Dermis microvascular lymphatic vessel endothelial cell (primary cell): ENCODE data around the gene SNAP29. TPM values are rescaled to one million over a fixed set of nuclear protein-coding genes. Genes with fewer than 3 reads are reported as not detected.
"Not testable (repeated sequence)": the region's sequence is repeated elsewhere in the genome, so short reads cannot be mapped to it uniquely, and the experiment has no call there.

Experiments used
- DNase-seq, 2 donors: peaks; one replicate each; pipeline versions ENCODE4 v3.0.0 to v3.0.0-alpha.2; 2010; ENCODE audit warnings: low read depth in 2 of 2
- total RNA-seq: library from RNA; depleted of rRNA; stranded (reverse); fragments of >200 nt; gene quantifications from 2 replicates; pipeline ENCODE4 v1.2.1, GENCODE V29; 2014

Gene SNAP29
- total RNA-seq, 1 donor from 2014 or later = 6.9 TPM

DNA sequence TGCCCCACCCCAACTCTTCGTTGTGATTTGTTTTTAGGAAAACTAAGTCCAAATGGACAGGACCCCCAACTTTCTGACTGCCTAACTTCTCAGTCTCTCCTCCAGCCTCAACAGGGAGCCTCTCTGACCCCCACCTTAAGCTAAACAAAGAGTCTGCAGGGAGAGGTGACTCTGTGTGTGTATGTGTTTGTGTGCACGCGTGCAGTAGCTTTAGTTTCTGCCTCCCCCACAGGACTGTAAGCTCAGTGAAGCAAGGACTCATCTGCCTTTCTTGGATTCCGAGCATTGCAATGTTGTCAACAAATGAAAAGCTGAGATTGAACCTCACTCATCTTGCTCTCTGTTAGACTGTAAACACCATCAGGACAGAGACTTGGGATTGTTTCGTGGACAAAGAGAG is 7.9 kb downstream of the SNAP29 start:
- DNase-seq = no peak

- peak; percentile 24 to 69 for DNase-seq
Measured at GRCh38 chr22:20867179-20868024, 8.6 kb downstream of the SNAP29 start.

GRCh38 chr22:20868025-20868962 is 9.5 kb downstream of the SNAP29 start:
- no peak for DNase-seq

- no peak for DNase-seq
Measured at GRCh38 chr22:20869234-20869633, 10.4 kb downstream of the SNAP29 start.

DNA sequence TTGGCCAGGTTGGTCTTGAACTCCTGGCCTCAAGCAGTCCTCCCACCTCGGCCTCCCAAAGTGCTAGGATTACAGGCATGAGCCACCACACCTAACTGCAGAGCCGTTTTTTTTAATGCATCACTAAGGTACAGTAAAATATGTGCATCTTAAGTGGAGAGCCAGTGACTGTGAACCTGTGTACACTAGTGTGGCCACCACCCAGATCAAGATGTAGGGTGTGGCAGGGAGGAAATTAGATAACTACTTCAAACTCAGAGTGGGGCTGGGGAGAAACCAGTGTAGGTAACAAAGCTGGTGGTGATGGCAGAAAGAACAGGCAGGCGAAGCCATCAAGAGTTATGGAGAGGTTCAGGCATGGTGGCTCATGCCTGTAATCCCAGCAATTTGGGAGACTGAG is 14.4 kb downstream of the SNAP29 start:
- DNase-seq = no peak

DNA sequence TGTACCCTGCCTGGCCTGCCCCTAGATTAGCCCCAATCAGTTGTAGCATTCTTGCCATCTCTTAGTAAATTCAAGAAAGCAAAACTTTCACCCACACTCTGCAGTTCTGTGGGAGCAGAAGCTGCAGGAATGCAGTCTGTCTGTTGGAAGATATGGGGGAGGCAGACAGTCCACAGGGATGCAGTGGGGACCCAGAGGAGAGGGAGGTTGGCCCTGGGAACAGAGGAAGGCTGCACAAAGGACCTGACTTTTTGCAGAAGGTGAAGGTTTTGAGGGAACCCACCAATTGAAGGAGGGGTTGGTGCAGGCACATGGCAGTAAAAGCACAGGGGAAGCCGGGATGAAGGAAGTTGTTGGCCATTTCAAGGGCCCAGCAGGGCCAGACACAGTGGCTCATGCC is 16.5 kb downstream of the SNAP29 start:
- no peak for DNase-seq

DNA sequence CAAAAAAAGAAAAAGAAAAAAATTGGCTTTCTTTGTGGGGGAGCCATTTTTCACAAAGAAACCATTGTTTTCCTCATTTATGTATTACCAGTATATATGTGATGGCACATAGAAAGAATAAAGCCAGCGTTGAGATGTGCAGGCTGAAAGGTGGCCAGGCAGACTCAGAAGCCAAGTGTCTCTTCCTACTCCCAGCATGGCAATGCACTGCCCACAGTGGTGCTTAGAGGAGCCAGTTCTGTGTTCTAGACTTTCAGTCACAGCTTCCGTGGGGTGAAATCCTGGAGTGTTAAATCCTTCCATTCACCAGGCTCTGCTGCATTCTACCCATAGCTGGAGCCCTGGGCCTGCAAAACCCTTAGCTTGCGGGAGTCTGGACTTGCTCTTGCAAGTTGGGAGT is 18.9 kb downstream of the SNAP29 start:
- no peak for DNase-seq

- no peak for DNase-seq
Measured at GRCh38 chr22:20881231-20881630, 22.4 kb downstream of the SNAP29 start.

DNA sequence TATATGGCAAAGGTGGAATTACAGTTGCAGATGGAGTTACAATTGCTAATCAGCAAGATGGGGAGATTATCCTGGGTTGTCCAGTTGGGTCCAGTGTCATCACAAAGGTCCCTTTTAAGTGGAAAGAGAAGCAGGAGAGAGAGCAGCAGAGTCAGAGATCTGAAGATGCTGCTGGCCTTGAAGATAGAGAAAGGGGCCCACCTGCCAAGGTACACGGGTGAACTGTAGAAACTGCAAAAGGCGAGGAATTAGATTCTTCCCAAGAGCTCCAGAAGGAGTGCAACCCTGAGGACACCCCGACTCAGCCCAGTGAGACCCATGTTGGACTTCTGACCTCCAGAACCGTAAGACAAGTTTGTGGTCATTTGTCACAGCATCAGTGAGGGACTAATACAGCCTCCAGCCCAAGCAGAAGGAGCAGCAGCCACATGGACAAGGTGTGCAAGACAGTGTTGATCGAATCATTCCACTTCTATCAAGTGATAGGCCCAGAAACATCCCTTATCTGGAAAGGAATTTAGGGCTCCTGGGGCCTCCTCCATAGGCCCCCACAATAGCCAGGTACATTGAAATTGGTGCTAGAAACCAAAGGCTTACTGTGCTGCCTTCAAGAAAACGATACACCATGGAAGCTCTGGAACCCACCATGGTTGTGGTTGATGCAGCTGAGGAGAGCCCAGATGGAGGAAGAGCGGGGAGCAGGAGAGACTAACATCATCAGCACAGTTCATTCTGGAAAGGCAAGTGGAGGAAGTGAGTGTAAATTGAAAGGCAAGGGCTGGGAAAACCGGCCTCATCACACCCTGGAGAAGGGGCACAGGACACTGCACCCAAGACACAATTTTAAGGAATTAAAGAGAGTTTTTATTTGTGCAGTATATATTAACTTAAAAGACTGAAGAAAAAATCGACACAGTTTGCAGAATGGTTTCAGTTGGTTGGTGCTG is 23.3 kb downstream of the SNAP29 start:
- DNase-seq = no peak

GRCh38 chr22:20882855-20883254 is 24.0 kb downstream of the SNAP29 start:
- DNase-seq = no peak

DNA sequence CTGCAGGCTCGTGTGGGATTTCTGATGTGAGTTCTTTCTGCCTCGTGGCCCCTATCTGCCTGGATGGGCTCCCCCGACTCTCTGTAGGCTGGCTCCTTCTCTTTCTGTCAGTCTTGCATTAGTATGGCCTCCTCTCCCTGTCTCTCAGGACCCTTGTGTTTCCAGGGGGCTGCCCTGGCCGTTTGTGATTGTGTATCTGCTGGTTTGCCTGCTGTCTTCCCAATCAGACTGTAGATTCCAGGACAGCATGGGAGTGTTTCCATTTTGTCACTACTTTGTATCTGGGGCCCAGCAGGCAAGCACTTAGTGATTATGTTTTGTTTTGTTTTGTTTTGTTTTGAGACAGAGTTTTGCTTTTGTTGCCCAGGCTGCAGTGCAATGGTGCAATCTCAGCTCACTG is 25.6 kb downstream of the SNAP29 start:
- DNase-seq = no peak

DNA sequence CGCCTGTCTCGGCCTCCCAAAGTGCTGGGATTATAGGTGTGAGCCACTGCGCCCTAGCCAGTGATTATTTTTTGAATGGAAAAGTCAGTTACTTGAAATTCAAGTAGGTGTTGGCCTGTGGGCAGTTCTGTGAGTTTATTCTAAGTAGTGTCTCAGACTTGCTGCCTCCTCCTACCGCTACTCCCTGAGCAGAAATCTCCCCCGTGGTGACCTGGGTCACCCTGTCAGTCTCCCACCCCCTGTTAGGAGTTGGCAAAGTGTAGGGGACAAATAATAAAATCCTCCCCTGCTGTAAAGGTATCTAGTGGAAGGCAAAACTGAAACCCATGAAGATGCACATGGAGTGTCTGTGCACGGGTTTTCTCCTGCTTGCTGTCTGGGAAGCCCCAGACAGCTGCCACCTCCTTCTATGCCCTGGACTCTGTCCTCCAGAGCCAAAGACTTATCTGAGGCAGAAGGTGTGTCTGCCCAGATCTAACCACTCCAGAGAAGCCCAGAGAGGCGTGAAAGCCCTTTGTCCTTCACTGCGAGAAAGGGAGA is 26.3 kb downstream of the SNAP29 start:
- DNase-seq = no peak

DNA sequence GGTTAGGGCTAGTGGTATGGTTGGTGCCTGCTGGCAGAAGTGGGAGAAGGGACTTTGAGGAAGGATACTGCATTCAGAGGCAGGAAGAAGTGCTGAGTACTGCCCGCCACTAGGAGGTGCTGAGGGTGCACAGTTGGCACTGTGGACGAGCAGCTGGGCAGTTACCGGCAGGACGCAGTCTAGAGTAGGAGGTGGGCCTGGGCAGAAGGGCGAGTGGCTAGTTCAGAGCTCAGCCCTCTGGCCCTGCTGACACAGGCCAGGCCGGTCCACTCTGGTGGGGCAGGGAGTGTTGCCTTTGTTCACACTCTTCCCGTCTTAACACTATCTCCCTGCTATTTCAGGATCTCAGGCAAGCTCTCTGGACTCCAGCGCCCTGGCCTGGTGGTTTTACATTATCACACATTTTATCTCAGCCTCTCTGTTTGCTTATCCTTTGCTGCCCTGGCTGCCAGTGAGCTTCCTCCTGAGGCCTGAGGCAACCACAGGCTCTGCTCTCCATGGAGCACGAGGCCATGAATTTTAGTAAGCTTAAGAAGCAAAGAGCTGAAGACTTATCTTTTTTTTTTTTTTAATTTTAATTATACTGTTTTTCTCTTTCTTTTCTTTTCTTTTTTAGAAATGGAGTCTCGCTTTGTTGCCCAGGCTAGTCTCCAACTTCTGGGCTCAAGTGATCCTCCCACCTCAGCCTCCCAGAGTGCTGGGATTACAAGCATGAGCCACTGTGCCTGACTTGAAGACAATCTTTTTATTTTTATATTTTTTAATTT is 26.9 kb downstream of the SNAP29 start:
- peak; percentile 59 to 83 for DNase-seq

DNA sequence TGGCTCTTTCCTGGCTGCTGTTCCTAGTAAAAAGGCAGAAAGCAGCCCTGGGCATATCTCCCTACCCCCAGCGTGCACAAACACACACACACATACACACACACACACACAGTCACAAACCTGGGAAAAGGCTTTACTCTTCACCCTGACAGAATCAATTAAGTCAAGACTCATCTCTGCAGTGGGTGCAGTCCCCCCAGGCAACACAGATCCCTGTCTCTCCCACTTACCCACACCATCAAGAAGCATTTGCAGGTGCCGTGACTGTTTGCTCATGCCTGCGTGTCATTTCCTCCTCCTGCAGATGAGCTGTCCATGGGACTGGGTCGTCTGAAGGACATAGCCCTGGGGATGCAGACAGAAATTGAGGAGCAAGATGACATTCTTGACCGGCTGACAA is 28.6 kb downstream of the SNAP29 start:
- no peak for DNase-seq

DNA sequence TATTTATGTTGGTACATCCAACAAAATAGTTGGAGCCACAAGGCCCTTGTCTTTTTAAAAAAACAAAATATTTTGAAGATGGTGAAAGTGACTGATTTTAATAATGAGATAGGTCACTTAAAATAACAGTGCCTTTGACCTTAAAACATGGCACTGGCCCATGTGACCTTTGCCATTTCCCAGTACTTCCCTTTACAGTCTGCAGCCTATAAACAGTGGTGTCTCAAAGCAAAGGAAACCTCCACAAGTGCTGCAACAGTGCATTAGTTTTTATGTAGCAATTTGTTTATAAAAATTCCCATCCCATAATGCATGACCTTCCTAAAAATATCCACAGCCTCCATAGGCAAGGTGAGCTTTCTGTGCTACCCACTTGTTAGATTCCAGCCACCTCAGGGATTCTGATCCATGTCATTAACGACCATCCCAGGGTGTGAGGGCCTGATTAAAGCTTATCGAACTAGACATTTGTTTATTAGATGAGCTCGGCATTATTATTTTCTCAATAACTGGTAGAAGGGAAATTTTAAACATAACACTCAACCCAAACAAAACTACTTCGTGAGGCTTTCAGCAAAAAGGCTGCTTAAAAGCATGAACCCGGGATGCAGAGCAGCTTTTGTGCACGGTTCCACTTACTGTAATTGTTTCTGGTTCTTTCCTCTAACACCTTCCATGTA is 30.4 kb downstream of the SNAP29 start:
- DNase-seq = no peak

DNA sequence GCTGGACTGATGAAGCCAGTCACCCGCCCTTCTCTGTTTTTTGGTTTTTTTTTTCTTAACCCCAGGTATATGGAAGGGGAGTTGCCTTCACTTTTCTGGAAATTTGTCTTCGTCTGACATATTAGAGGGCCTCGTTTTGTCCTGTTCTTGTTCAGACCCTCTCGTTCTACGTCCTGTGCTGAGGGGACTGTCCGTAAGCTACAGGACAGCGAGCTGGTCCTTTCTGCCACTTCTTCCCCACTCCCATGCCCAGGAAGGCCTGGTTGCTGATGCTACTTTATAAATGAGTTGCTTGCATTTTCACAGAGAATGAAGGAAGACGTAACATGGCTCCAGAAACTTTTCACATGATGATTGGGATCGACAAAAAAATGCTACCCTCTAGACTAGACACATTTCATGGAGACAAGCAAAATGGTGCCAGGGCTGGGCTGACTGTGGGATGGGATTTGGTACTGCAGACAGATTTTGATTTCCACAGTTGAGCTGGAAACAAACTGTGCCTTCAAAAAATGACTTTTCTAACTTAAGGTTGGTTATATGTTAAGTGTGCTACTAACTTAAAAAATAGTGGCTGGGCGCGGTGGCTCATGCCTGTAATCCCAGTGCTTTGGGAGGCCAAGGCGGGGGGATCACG is 31.2 kb downstream of the SNAP29 start:
- no peak for DNase-seq

- no peak for DNase-seq
Measured at GRCh38 chr22:20890975-20891374, 32.2 kb downstream of the SNAP29 start.

DNA sequence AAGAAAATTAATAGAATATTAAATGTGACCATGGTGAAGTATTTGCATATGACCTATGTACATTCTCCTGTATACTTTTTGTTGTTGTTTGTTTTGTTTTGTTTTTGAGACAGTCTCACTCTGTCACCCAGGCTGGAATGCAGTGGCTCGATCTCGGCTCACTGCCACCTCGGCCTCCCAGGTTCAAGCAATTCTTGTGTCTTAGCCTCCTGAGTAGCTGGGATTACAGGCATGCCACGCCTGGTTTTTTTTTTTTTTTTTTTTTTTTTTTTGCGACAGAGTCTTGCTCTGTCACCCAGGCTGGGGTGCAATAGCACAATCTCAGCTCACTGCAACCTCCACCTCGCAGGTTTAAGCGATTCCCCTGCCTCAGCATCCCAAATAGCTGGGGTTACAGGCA is 38.9 kb downstream of the SNAP29 start:
- not testable (repeated sequence) for DNase-seq

DNA sequence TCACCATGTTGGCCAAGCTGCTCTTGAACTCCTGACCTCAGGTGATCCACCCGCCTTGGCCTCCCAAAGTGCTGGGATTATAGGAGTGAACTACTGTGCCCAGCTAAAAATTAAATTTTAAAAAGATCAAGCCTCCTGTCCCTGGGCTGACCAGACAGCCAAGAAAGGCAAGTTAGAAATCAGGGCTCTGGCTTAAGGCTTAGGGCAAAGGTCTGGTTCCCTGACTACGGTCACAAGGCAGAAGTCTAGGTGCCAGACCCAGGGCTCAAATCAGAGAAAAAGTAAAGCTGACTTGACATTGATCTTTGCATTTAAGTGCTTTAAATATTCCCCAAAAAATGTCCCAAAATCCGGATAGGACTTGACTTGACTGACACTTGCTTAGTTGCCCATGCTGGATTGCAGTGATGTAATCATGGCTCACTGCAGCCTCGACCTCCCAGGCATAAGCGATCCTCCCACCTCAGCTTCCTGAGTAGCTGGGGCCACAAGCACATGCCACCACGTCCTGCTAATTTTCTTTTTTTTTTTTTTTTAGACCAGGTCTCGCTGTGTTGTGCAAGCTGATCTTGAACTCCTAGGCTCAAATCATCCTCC is 41.1 kb downstream of the SNAP29 start:
- DNase-seq = no peak
